ENCODE results near the gene FGD6. TPM values are rescaled to one million over a fixed set of nuclear protein-coding genes. Genes with fewer than 3 reads are reported as not detected.

FGD6 gene
- total RNA-seq, 1 donor from 2014 or later: 42.1 TPM

DNA sequence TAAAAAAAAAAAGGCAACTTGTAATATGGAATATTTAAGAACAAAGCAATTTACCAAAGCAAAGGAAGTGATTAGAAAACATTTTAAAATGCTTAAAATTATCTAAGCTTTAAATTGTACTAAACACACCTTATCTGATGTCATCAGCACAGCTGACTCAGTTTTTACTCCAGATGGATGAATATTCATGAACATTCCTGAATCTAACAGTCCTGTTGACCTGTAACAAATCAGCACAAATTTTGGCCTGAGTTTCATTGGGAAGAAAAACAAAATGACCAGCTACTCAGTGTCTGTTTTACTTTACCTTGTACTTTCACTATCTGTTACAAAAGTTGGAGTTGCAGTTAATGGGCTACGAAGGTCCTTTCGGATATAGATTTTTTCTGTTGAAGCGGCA is 159.8 kb downstream of the FGD6 start:
- H3K36me3 Mint-ChIP-seq (ENCODE audit: unreplicated experiment): no peaks in the 10 kb centered on the region
- no peaks in the 10 kb centered on the region for H3K9me3 Mint-ChIP-seq (ENCODE audit: unreplicated experiment)
- H3K27me3 Mint-ChIP-seq (ENCODE audit: unreplicated experiment): no peaks in the 10 kb centered on the region
- DNase-seq: no peak
- TF ChIP-seq, protein P1, sequence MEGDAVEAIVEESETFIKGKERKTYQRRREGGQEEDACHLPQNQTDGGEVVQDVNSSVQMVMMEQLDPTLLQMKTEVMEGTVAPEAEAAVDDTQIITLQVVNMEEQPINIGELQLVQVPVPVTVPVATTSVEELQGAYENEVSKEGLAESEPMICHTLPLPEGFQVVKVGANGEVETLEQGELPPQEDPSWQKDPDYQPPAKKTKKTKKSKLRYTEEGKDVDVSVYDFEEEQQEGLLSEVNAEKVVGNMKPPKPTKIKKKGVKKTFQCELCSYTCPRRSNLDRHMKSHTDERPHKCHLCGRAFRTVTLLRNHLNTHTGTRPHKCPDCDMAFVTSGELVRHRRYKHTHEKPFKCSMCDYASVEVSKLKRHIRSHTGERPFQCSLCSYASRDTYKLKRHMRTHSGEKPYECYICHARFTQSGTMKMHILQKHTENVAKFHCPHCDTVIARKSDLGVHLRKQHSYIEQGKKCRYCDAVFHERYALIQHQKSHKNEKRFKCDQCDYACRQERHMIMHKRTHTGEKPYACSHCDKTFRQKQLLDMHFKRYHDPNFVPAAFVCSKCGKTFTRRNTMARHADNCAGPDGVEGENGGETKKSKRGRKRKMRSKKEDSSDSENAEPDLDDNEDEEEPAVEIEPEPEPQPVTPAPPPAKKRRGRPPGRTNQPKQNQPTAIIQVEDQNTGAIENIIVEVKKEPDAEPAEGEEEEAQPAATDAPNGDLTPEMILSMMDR (IDR thresholded peaks at IDR 0.05; ENCODE audit: partially characterized antibody, unreplicated experiment): no peak
- no peak overlapping the region for H3K4me3 Mint-ChIP-seq (ENCODE audit: unreplicated experiment)
- H3K27ac Mint-ChIP-seq (ENCODE audit: unreplicated experiment): no peak overlapping the region
- peaks cover 8% of the 10 kb centered on the region for H3K4me1 Mint-ChIP-seq (ENCODE audit: low read depth, unreplicated experiment)

DNA sequence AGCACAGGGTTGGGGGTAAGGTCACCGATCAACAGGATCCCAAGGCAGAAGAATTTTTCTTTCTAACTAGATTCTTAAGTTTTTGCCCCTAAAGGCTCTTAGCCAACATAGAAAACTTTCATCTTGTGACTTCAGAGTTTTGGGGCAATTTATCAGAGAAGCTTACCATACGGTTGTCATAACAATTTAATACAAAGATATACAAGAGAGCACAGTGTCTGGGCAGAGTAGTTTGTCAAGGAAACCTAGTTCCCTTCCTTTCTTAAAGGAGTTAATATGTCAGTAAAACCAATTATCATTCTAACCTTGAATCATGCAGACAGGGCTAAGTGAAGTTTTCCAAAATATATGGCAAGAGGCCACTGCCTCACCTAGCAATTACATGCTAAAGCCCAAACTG is 162.2 kb downstream of the FGD6 start:
- Mint-ChIP-seq H3K36me3 (ENCODE audit: unreplicated experiment) (no peaks in the 10 kb centered on the region), H3K9me3 (ENCODE audit: unreplicated experiment) (no peaks in the 10 kb centered on the region), H3K4me1 (ENCODE audit: low read depth, unreplicated experiment) (peaks cover 8% of the 10 kb centered on the region), H3K27me3 (ENCODE audit: unreplicated experiment) (no peaks in the 10 kb centered on the region), H3K27ac (ENCODE audit: unreplicated experiment) (peak overlapping the region; percentile 88), H3K4me3 (ENCODE audit: unreplicated experiment) (no peak overlapping the region)
- DNase-seq: no peak
- TF ChIP-seq, protein P1 (IDR thresholded peaks at IDR 0.05; ENCODE audit: partially characterized antibody, unreplicated experiment): no peak

DNA sequence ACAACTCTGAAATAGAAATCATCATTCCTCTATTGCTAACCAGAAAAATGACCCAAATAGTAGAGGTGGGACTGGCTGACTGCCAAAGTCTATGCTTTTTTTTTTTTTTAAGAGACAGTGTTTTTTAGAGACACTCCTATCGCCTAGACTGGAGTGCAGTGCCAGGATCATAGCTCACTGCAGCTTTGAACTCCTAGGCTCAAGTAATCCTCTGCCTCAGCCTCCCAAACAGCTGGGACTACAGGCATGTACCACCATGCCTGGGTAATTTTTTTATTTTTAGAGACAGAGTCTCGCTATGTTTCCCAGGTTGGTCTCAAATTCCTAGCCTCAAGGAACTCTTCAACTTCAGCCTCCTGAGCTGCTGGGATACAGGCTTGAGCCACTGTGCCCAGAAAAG is 163.1 kb downstream of the FGD6 start:
- Mint-ChIP-seq H3K4me1 (ENCODE audit: low read depth, unreplicated experiment) (peaks cover 8% of the 10 kb centered on the region), H3K9me3 (ENCODE audit: unreplicated experiment) (no peaks in the 10 kb centered on the region), H3K4me3 (ENCODE audit: unreplicated experiment) (no peak overlapping the region), H3K27me3 (ENCODE audit: unreplicated experiment) (peaks cover 2% of the 10 kb centered on the region), H3K27ac (ENCODE audit: unreplicated experiment) (peak overlapping the region; percentile 88), H3K36me3 (ENCODE audit: unreplicated experiment) (no peaks in the 10 kb centered on the region)
- no peak for DNase-seq
- TF ChIP-seq, protein P1 (IDR thresholded peaks at IDR 0.05; ENCODE audit: partially characterized antibody, unreplicated experiment): no peak

DNA sequence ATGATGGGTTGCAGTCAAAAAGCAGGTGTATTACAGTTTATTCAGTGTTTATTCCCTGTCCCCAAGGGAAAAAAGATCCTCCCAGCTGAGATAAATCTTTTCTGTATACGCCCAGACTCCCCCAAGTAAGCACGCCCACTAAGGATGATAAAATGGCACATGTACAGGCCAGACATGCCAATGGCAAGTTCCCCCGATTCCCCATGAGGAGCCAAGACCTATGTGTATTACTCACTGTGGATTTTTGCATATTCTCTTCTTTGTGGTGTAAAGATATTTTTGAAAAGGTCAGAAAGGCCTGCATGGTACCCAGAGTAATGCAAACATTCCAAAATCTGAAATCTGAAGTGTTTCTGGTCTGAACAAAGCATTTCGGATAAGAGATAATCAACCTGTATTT is 166.0 kb downstream of the FGD6 start:
- DNase-seq: no peak
- TF ChIP-seq, protein P1 (IDR thresholded peaks at IDR 0.05; ENCODE audit: partially characterized antibody, unreplicated experiment): no peak
- peaks cover 2% of the 10 kb centered on the region for H3K27me3 Mint-ChIP-seq (ENCODE audit: unreplicated experiment)
- no peaks in the 10 kb centered on the region for H3K36me3 Mint-ChIP-seq (ENCODE audit: unreplicated experiment)
- peaks cover 8% of the 10 kb centered on the region for H3K4me1 Mint-ChIP-seq (ENCODE audit: low read depth, unreplicated experiment)
- no peak overlapping the region for H3K4me3 Mint-ChIP-seq (ENCODE audit: unreplicated experiment)
- H3K27ac Mint-ChIP-seq (ENCODE audit: unreplicated experiment): no peak overlapping the region
- H3K9me3 Mint-ChIP-seq (ENCODE audit: unreplicated experiment): no peaks in the 10 kb centered on the region

DNA sequence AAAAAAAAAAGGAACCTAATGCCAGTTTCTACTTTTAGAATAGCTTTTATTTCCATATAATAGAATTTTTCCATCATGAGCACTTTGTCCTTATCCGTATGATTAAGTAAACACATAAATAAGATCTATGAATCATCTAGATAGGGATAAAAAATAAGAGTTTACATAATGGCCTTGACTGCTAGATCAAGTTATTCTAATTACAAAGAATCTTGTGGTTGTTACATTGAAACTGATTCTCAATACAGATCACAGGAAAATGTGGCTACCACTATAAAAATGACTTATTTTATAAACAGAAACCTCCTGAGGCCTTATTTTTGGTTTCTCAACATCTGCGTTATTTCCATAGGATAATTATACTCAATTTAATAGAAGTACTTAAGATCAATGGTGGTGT is 179.4 kb downstream of the FGD6 start:
- no peak for DNase-seq
- Mint-ChIP-seq H3K9me3 (ENCODE audit: unreplicated experiment) (no peaks in the 10 kb centered on the region), H3K4me3 (ENCODE audit: unreplicated experiment) (no peak overlapping the region), H3K36me3 (ENCODE audit: unreplicated experiment) (no peaks in the 10 kb centered on the region), H3K4me1 (ENCODE audit: low read depth, unreplicated experiment) (no peaks in the 10 kb centered on the region), H3K27me3 (ENCODE audit: unreplicated experiment) (no peaks in the 10 kb centered on the region), H3K27ac (ENCODE audit: unreplicated experiment) (no peak overlapping the region)
- TF ChIP-seq, protein P1 (IDR thresholded peaks at IDR 0.05; ENCODE audit: partially characterized antibody, unreplicated experiment): no peak

All from glutamatergic neuron (in vitro differentiated cells).